HG03521 (cell line): ENCODE results near the gene EVL.

Source experiments
- ATAC-seq: cut with Tn5 transposase; IDR thresholded peaks from one replicate; pipeline ENCODE4 v1.9.1; 2021; ENCODE audit warnings: mild to moderate bottlenecking, moderate library complexity; ENCODE audit not compliant: unreplicated experiment

EVL gene

GRCh38 chr14:100081997-100082625 lies 16.9 kb downstream of the EVL start:
- no peak for ATAC-seq

GRCh38 chr14:100082723-100083122 lies 17.5 kb downstream of the EVL start:
- no peak for ATAC-seq

GRCh38 chr14:100083706-100084105 lies 18.5 kb downstream of the EVL start:
- ATAC-seq: no peak

- ATAC-seq: no peak
Measured at GRCh38 chr14:100084591-100084990, 19.4 kb downstream of the EVL start.

GRCh38 chr14:100085462-100085861 lies 20.2 kb downstream of the EVL start:
- no peak for ATAC-seq

- ATAC-seq: no peak
Measured at GRCh38 chr14:100086361-100086760, 21.1 kb downstream of the EVL start.

- ATAC-seq: no peak
Measured at GRCh38 chr14:100088226-100088625, 23.0 kb downstream of the EVL start.

- ATAC-seq: no peak
Measured at GRCh38 chr14:100091386-100091785, 26.2 kb downstream of the EVL start.

GRCh38 chr14:100092832-100093231 lies 27.6 kb downstream of the EVL start:
- ATAC-seq: no peak

GRCh38 chr14:100093319-100093718 lies 28.1 kb downstream of the EVL start:
- ATAC-seq: no peak

GRCh38 chr14:100096656-100097055 lies 31.4 kb downstream of the EVL start:
- ATAC-seq: no peak

- no peak for ATAC-seq
Measured at GRCh38 chr14:100098171-100098570, 32.9 kb downstream of the EVL start.

GRCh38 chr14:100100032-100100703 lies 34.9 kb downstream of the EVL start:
- no peak for ATAC-seq

GRCh38 chr14:100102156-100102785 lies 37.0 kb downstream of the EVL start:
- no peak for ATAC-seq

GRCh38 chr14:100103250-100104005 lies 38.2 kb downstream of the EVL start:
- ATAC-seq: no peak

GRCh38 chr14:100104006-100104352 lies 38.8 kb downstream of the EVL start:
- ATAC-seq: no peak

GRCh38 chr14:100104523-100105300 lies 39.5 kb downstream of the EVL start:
- ATAC-seq: no peak

GRCh38 chr14:100105357-100106169 lies 40.3 kb downstream of the EVL start:
- ATAC-seq: no peak

GRCh38 chr14:100106250-100107112 lies 41.3 kb downstream of the EVL start:
- no peak for ATAC-seq
